Measurements from ENCODE around the gene CMTM3.
"Not testable (repeated sequence)": the region's sequence is repeated elsewhere in the genome, so short reads cannot be mapped to it uniquely, and the experiment has no call there.

The CMTM3 gene

DNA sequence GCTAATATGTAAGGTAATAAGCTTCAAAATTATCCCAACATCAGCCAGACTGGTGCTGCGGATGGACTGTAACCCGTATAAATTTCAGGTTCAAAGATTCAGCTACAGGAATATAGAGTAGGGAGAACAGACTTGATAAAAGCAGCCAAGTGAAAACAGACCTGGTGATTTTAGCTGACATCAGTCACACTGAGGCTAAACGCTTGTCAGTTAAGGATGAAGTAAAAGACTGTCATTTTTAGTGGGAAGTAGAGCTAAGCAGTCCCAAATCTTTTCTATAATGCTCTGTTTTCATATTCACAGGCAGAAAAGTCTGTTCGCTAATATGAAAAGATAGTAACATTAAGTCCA lies 56.7 kb downstream of the CMTM3 start:
- TF ChIP-seq, protein P1, sequence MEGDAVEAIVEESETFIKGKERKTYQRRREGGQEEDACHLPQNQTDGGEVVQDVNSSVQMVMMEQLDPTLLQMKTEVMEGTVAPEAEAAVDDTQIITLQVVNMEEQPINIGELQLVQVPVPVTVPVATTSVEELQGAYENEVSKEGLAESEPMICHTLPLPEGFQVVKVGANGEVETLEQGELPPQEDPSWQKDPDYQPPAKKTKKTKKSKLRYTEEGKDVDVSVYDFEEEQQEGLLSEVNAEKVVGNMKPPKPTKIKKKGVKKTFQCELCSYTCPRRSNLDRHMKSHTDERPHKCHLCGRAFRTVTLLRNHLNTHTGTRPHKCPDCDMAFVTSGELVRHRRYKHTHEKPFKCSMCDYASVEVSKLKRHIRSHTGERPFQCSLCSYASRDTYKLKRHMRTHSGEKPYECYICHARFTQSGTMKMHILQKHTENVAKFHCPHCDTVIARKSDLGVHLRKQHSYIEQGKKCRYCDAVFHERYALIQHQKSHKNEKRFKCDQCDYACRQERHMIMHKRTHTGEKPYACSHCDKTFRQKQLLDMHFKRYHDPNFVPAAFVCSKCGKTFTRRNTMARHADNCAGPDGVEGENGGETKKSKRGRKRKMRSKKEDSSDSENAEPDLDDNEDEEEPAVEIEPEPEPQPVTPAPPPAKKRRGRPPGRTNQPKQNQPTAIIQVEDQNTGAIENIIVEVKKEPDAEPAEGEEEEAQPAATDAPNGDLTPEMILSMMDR (IDR thresholded peaks at IDR 0.05; ENCODE audit: extremely low read depth, insufficient read depth, missing control alignments), result no peak
- in situ Hi-C loops (cut with MboI; ENCODE audit: low pct_unique_long_range_greater_than_20kb, low sequenced_read_pairs, unreplicated experiment), result no loop called here
- no peak for DNase-seq (ENCODE audit: low spot score)

DNA sequence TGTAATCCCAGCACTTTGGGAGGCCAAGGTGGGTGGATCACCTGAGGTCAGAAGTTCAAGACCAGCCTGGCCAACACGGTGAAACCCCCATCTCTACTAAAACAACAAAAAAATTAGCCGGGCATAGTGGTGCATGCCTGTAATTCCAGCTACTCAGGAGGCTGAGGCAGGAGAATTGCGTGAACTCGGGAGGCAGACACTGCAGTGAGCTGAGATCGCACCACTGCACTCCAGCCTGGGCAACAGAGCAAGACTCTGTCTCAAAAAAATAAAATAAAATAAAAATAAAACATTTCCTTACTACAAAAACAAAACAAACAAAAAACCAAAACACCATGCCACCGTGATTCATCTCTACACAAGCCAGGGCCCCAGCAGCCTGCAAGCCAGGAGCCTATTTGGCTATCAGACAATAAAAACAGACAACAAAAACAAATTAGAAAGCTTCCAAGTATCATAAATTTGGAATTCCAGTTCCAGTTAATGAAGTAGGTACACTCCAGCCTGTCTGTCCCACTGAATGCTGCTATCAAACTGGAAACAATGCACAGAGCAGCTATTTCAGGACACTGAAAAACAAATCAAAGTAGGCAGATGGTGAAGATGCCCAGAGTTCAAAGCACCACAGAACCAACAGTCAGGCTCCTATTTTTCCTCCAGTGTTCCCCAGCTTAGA lies 57.3 kb downstream of the CMTM3 start:
- DNase-seq (ENCODE audit: low spot score); in situ Hi-C loops (cut with MboI; ENCODE audit: low pct_unique_long_range_greater_than_20kb, low sequenced_read_pairs, unreplicated experiment): not testable (repeated sequence)

DNA sequence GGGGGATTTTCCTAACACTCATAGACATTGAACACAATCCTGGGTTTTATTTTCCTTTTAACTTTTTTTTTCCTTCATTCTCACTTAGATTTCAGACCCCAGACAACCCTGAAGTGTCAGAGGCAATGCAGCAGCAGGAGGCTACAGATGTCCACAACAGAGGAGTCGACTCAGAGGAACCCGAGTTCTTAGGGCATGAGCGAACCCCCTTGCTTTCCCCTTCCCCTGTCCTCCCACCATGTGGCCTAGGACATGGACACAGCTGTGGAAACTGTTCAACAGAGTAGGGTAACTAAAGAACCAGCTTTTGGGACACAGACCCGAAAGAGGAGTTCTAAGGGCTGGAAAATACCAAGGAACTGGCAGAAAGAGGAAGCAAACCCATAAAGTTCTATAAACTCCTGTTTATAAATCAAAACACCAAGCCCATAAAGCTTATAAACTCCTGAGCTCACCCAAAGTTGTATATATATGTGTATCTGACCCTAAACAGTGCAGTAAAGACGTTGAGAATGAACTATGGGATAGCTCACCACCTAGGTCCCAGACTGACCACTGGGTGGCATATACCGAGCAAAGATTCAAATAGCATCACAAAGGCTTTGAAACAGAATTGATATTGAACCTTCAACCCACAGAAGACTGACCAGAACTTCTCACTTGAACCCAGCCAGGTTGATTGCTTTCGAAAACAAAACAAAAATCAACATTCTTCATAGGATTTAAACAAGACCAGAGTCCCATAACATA lies 58.1 kb downstream of the CMTM3 start:
- TF ChIP-seq, protein P1 (IDR thresholded peaks at IDR 0.05; ENCODE audit: extremely low read depth, insufficient read depth, missing control alignments), result peak; percentile 37
- no peak for DNase-seq (ENCODE audit: low spot score)
- in situ Hi-C loops (cut with MboI; ENCODE audit: low pct_unique_long_range_greater_than_20kb, low sequenced_read_pairs, unreplicated experiment), result no loop called here
